Measurements from ENCODE around the gene AGRN. TPM values are rescaled to one million over a fixed set of nuclear protein-coding genes. Genes with fewer than 3 reads are reported as not detected.

The AGRN gene
- total RNA-seq, 1 experiment from 2014 or later, result 134 TPM

DNA sequence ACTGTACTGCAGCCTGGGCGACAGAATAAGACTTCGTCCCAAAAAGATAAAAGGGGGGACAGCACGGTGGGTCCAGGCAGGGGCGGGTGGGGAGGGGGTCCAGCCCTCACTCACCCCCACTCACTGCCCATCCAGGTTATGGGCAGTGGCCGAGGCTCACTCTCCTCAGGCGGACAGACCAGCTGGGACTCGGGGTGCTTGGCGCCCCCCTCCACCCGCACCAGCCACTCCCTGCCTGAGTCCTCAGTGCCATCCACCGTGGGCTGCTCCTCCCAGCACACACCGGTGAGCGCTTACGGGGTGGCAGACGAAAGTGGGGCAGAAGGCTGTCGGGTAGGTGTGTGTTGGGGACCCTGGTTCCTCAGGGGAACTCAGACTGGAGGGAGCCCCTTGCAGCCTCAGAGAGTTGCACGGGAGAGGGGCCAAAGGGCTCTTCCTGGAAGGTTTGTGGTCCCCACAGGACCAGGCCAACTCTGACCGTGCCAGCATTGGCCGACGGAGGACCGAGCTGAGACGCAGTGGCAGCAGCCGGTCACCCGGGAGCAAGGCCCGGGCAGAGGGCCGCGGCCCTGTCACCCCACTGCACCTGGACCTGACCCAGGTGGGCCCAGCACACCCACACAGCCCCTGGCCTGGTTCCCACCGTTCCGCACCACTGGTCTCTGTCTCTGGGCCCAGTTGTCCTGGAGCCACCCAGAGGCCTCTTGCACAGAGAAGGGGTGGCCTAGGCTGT is 47.0 kb upstream of the AGRN start:
- ChIA-PET POLR2A (no interaction called here), RAD21 (ENCODE audit: low non-redundant PET in 1 of 2, low total read pairs in 2 of 2, uncharacterized antibody in 2 of 2, unreplicated experiment in 2 of 2) (no interaction called here), CTCF (no interaction called here)
- no peaks in the 10 kb centered on the region for H3K36me3 ChIP-seq (ENCODE audit: control insufficient read depth in 1 of 2, insufficient read depth in 2 of 2, low read length in 2 of 2)
- no peaks in the 10 kb centered on the region for H4K20me1 ChIP-seq (ENCODE audit: insufficient read depth)
- H3K9ac ChIP-seq (ENCODE audit: low read length), result no peak overlapping the region
- no peaks in the 10 kb centered on the region for H3K79me2 ChIP-seq (ENCODE audit: insufficient read depth, low read length)
- no peak for ATAC-seq
- H3K4me3 ChIP-seq (replicated peaks in 1 of 2; ENCODE audit: low read depth in 1 of 2, low read length in 2 of 2), result no peak overlapping the region
- intact Hi-C loops (cut with micrococcal nuclease), result no loop called here
- H3K27ac ChIP-seq (ENCODE audit: low read depth, low read length), result no peak overlapping the region
- no peak for TF ChIP-seq ZNF274 (IDR thresholded peaks at IDR 0.05; ENCODE audit: low read depth, low read length)
- no peak for TF ChIP-seq EGR1 (IDR thresholded peaks at IDR 0.05; ENCODE audit: low read depth)
- TF ChIP-seq, protein P1, sequence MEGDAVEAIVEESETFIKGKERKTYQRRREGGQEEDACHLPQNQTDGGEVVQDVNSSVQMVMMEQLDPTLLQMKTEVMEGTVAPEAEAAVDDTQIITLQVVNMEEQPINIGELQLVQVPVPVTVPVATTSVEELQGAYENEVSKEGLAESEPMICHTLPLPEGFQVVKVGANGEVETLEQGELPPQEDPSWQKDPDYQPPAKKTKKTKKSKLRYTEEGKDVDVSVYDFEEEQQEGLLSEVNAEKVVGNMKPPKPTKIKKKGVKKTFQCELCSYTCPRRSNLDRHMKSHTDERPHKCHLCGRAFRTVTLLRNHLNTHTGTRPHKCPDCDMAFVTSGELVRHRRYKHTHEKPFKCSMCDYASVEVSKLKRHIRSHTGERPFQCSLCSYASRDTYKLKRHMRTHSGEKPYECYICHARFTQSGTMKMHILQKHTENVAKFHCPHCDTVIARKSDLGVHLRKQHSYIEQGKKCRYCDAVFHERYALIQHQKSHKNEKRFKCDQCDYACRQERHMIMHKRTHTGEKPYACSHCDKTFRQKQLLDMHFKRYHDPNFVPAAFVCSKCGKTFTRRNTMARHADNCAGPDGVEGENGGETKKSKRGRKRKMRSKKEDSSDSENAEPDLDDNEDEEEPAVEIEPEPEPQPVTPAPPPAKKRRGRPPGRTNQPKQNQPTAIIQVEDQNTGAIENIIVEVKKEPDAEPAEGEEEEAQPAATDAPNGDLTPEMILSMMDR (IDR thresholded peaks at IDR 0.05 in 2 of 3, conservative IDR thresholded peaks at IDR 0.05 in 1 of 3; ENCODE audit: borderline replicate concordance in 1 of 3, insufficient read depth in 1 of 3, low read depth in 2 of 3, low read length in 2 of 3), result no peak
- TF ChIP-seq SIN3A (IDR thresholded peaks at IDR 0.05; ENCODE audit: low read depth), result no peak
- TF ChIP-seq, protein P2, sequence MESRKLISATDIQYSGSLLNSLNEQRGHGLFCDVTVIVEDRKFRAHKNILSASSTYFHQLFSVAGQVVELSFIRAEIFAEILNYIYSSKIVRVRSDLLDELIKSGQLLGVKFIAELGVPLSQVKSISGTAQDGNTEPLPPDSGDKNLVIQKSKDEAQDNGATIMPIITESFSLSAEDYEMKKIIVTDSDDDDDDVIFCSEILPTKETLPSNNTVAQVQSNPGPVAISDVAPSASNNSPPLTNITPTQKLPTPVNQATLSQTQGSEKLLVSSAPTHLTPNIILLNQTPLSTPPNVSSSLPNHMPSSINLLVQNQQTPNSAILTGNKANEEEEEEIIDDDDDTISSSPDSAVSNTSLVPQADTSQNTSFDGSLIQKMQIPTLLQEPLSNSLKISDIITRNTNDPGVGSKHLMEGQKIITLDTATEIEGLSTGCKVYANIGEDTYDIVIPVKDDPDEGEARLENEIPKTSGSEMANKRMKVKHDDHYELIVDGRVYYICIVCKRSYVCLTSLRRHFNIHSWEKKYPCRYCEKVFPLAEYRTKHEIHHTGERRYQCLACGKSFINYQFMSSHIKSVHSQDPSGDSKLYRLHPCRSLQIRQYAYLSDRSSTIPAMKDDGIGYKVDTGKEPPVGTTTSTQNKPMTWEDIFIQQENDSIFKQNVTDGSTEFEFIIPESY (IDR thresholded peaks at IDR 0.05; ENCODE audit: extremely low read depth, insufficient replicate concordance, low read length), result no peak
- TF ChIP-seq, protein P3, sequence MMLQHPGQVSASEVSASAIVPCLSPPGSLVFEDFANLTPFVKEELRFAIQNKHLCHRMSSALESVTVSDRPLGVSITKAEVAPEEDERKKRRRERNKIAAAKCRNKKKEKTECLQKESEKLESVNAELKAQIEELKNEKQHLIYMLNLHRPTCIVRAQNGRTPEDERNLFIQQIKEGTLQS (IDR thresholded peaks at IDR 0.05), result no peak
- TF ChIP-seq, protein P4, sequence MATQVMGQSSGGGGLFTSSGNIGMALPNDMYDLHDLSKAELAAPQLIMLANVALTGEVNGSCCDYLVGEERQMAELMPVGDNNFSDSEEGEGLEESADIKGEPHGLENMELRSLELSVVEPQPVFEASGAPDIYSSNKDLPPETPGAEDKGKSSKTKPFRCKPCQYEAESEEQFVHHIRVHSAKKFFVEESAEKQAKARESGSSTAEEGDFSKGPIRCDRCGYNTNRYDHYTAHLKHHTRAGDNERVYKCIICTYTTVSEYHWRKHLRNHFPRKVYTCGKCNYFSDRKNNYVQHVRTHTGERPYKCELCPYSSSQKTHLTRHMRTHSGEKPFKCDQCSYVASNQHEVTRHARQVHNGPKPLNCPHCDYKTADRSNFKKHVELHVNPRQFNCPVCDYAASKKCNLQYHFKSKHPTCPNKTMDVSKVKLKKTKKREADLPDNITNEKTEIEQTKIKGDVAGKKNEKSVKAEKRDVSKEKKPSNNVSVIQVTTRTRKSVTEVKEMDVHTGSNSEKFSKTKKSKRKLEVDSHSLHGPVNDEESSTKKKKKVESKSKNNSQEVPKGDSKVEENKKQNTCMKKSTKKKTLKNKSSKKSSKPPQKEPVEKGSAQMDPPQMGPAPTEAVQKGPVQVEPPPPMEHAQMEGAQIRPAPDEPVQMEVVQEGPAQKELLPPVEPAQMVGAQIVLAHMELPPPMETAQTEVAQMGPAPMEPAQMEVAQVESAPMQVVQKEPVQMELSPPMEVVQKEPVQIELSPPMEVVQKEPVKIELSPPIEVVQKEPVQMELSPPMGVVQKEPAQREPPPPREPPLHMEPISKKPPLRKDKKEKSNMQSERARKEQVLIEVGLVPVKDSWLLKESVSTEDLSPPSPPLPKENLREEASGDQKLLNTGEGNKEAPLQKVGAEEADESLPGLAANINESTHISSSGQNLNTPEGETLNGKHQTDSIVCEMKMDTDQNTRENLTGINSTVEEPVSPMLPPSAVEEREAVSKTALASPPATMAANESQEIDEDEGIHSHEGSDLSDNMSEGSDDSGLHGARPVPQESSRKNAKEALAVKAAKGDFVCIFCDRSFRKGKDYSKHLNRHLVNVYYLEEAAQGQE (IDR thresholded peaks at IDR 0.05; ENCODE audit: low read depth), result no peak
- TF ChIP-seq POLR2A (IDR thresholded peaks at IDR 0.05; ENCODE audit: borderline replicate concordance, extremely low read depth, insufficient read depth, insufficient read length), result no peak
- TF ChIP-seq, protein P5, sequence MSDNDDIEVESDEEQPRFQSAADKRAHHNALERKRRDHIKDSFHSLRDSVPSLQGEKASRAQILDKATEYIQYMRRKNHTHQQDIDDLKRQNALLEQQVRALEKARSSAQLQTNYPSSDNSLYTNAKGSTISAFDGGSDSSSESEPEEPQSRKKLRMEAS (IDR thresholded peaks at IDR 0.05), result no peak
- no peak for TF ChIP-seq CEBPB (IDR thresholded peaks at IDR 0.05; ENCODE audit: low read depth)
- no peak for TF ChIP-seq YY1 (IDR thresholded peaks at IDR 0.05; ENCODE audit: extremely low read depth, insufficient replicate concordance, low read depth, low read length)
- no peaks in the 10 kb centered on the region for H3K9me2 ChIP-seq (ENCODE audit: insufficient read depth)
- H2AFZ ChIP-seq (ENCODE audit: low read depth, low read length, poor library complexity, severe bottlenecking), result no peak overlapping the region
- peaks cover 11 to 22% of the 10 kb centered on the region in 2 experiments for H3K4me1 ChIP-seq (ENCODE audit: control insufficient read depth in 1 of 2, insufficient read depth in 2 of 2, low read length in 2 of 2)
- BruUV-seq (replicated peaks), result no TSS peak
- no peak for DNase-seq (ENCODE audit: low read depth, low spot score)
- H3K27me3 ChIP-seq (ENCODE audit: insufficient read depth, low read length), result no peaks in the 10 kb centered on the region
- no peaks in the 10 kb centered on the region; a peak in 1 of 4 replicates for H3K9me3 ChIP-seq (ENCODE audit: control insufficient read depth in 1 of 2, insufficient read depth in 1 of 2, low read depth in 1 of 2, low read length in 2 of 2)
- no peak overlapping the region for H3K4me2 ChIP-seq (ENCODE audit: low read length)

Data from HCT116 (cell line).